ENCODE results near the gene TSHB.

DNA sequence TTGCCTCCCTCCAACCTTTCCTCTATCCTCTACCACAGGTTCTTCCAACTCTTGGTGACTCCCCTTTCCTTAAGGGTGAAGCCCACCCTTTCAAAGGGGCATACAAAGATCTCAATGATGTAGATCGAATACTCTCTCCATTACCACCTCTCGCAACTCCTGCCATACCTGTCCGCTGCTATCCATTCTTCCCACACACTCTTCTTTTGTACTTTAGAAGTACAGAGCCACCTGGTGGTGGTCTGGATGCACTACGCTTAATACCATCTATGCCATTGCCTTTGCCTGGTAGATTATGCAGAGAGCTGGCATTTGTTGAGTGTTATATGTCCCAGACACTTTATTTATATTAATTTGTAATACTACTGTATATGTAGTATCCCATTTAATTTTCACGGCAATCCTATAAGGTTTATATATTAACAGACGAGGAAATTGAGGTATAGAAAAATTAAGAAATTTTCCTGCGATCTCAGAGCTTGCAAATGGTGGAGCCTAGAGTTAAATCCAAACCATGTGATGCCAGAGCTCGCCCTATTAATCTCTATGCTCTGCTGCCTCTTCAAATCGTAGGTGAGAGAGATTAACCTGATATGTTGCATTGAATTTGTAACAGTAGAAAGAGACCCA is 22.9 kb downstream of the TSHB start:
- TF ChIP-seq, protein P1, sequence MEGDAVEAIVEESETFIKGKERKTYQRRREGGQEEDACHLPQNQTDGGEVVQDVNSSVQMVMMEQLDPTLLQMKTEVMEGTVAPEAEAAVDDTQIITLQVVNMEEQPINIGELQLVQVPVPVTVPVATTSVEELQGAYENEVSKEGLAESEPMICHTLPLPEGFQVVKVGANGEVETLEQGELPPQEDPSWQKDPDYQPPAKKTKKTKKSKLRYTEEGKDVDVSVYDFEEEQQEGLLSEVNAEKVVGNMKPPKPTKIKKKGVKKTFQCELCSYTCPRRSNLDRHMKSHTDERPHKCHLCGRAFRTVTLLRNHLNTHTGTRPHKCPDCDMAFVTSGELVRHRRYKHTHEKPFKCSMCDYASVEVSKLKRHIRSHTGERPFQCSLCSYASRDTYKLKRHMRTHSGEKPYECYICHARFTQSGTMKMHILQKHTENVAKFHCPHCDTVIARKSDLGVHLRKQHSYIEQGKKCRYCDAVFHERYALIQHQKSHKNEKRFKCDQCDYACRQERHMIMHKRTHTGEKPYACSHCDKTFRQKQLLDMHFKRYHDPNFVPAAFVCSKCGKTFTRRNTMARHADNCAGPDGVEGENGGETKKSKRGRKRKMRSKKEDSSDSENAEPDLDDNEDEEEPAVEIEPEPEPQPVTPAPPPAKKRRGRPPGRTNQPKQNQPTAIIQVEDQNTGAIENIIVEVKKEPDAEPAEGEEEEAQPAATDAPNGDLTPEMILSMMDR (IDR thresholded peaks at IDR 0.05): peak in 1 of 3 donors; percentile 26
- TF ChIP-seq POLR2A (IDR thresholded peaks at IDR 0.05) (no peak), EP300 (IDR thresholded peaks at IDR 0.05) (no peak)

Data from ovary (tissue), 3 donors.